DMS79 treated with DMSO at 0.1 percent for 48 hours (cell line): ENCODE measurements around the gene FBXO31.
A peak's percentile ranks its signal among the peaks of the same experiment; 100 is the strongest.

Experiments used
- DNase-seq: peaks from one replicate; lab custom pipeline; 2025; lab: John Stamatoyannopoulos, UW

The FBXO31 gene

DNA sequence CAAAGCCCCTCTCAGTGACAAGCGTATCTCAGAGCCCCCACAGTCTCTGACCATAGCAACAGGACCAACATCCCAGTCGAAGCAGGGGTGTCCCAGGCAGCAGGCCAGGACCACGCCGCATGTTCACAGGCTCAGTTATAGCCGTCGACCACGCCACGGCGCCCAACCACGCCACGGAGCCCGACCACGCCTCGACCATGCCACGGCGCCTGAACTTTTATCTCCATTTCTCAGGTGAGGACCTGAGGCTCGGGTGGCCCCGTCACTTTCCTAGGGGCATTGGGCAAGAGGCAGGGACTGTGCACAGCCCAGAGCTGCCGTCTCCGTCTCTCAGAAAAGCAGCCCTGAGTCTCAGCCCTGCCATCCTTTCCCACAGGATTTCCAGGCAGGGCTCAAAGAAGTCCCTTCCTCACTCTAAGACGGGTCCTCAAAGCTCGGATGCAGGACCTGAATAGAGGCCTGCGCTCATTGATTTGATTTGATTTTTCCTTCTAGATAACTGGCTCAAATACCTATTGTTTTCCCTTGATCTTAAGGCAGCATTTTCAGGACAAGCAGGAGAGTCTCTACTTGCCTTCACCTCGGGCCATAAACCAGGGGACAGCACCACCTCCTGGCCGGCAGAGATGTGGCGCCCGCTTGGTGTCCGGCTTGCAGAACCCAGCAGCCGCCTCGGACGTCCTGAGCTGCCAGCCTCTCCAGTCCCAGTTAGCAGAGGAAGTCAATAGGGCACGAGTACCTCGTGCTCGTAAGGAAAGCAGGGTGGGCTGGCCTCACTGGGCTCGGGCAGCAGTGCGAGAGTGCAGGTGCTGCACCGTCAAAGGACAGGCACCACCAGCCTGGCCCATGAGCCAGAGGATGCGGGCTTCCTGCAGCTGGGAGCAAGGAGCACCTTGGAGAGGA lies 105.1 kb downstream of the FBXO31 start:
- peak; percentile 16 for DNase-seq
